ENCODE measurements around the gene RUNDC3A.

DNA sequence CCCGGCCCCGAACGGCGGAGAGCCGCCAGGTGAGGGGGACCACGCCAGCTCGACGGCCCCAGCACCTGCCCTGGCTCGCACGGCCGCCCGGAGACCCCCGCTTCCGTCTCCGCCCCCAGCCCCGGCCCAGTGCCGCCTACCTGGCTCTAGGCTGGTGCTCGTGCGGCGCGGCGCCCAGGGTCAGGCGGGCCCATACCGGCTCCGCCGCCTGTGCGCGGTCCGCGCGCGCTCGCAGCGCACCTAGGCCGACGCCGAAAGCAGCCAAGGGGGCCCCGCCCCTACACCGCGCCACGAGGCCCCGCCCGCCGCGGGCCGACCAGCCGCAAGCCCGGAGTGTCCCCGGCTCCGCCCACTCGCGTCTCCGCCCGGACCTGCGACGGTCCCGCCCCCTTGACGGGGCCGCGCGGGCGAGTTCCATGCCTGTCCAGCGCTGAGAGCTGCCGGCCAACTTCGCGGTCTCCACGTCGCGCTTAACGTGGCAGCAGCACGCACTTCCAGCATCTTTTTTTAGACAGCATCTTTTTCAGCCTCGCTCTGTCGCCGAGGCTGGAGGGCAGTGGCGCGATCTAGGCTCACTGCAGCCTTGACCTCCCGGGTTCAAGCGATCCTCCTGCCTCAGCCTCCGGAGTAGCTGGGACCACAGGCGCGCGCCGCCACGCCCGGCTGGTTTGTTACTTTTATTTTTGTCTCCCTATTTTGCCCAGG, 16.3 kb downstream of the RUNDC3A start, which contains the start of gene SLC25A39:
- TF ChIP-seq, protein P1, sequence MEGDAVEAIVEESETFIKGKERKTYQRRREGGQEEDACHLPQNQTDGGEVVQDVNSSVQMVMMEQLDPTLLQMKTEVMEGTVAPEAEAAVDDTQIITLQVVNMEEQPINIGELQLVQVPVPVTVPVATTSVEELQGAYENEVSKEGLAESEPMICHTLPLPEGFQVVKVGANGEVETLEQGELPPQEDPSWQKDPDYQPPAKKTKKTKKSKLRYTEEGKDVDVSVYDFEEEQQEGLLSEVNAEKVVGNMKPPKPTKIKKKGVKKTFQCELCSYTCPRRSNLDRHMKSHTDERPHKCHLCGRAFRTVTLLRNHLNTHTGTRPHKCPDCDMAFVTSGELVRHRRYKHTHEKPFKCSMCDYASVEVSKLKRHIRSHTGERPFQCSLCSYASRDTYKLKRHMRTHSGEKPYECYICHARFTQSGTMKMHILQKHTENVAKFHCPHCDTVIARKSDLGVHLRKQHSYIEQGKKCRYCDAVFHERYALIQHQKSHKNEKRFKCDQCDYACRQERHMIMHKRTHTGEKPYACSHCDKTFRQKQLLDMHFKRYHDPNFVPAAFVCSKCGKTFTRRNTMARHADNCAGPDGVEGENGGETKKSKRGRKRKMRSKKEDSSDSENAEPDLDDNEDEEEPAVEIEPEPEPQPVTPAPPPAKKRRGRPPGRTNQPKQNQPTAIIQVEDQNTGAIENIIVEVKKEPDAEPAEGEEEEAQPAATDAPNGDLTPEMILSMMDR (IDR thresholded peaks at IDR 0.05) = no peak
- TF ChIP-seq POLR2A (IDR thresholded peaks at IDR 0.05) = peak; percentile 66

All from gastroesophageal sphincter (tissue), 3 donors.